Adipocyte (in vitro differentiated cells): ENCODE data around the gene ALDH3A1.

ENCODE experiments used
- DNase-seq: peaks from one replicate; pipeline ENCODE4 v3.0.0-alpha.2; 2015; ENCODE audit warnings: low read depth
- H3K27me3 ChIP-seq: replicated peaks from 2 replicates; pipeline ENCODE4 v1.7.0; 2013; ENCODE audit warnings: mild to moderate bottlenecking, low read length, moderate library complexity; ENCODE audit not compliant: control insufficient read depth, insufficient read depth
- H3K36me3 ChIP-seq: 2 replicates; pipeline ENCODE4 v1.7.0; 2013; ENCODE audit warnings: low read length, mild to moderate bottlenecking, moderate library complexity; ENCODE audit not compliant: control insufficient read depth, insufficient read depth, severe bottlenecking
- H3K4me1 ChIP-seq: 2 replicates; pipeline ENCODE4 v1.7.0; 2013; ENCODE audit warnings: mild to moderate bottlenecking, low read length, moderate library complexity; ENCODE audit not compliant: control insufficient read depth, insufficient read depth
- H3K4me3 ChIP-seq: 2 replicates; pipeline ENCODE4 v1.7.0; 2013; ENCODE audit warnings: mild to moderate bottlenecking, low read length, moderate library complexity
- H3K9ac ChIP-seq: 2 replicates; pipeline ENCODE4 v1.7.0; 2013; ENCODE audit warnings: mild to moderate bottlenecking, low read length, moderate library complexity
- H3K9me3 ChIP-seq: 2 replicates; pipeline ENCODE4 v1.7.0; 2013; ENCODE audit warnings: mild to moderate bottlenecking, low read length, moderate library complexity; ENCODE audit not compliant: control insufficient read depth

The ALDH3A1 gene

DNA sequence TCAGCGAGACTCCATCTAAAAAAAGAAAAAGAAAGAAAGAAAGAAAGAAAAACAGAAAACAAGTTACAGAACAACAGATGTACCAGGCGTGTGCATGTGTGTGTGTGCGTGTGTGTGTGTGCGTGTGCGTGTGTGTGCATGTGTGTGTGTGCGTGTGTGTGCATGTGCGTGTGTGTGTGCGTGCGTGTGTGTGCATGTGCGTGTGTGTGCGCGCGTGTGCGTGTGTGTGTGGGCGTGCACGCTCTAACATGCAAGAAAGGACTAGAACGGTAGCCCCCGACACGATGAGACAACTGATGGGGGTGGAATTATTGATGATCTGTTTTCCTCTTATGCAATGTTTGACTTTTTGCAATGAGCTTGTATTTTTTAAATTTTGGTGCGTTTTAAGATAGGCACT lies 1.6 kb downstream of the ALDH3A1 start:
- H3K9me3 ChIP-seq = no peaks in the 10 kb centered on the region

DNA sequence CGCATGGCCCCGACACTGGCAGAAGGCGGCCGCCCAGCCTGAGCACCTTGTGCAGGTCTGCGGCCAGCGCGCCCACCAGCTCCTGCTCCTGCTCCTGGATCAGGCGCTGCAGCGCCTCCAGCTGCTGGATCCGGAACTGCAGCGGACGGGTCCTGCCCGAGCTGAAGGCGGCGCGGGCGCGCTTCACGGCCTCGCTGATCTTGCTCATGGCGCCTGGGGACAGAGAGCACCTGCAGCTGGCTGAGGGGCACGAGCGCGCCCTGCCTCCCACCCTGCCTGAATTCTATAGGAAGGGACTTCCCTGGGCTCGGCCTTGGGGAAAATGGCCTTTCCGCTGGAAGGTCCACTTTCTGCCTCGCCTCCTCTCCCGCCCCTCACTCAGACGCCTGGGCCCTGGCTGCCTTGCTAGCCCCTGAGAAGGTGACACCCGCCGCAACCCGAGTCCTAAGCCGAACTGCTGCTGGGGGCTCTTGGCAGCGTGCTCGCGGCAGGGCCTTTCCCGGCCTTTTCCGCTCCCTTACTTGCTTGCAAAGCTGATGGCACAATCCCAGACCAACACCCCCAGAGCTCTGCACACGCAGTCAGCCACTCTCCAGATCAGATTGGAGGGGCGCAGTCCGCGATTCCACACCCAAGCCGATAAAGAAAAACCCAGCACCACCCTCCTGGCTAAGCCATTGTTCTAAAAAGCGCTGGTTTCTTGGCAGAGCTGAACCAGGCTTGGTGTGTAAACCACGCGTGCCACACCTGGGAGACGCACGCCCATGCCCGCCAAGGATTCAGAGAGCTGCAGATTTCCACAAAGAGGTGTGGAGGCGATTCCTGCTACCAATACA lies 3.0 kb downstream of the ALDH3A1 start:
- Histone ChIP-seq H3K4me1 (peaks cover 4% of the 10 kb centered on the region), H3K27me3 (peaks cover 33% of the 10 kb centered on the region), H3K4me3 (no peak overlapping the region), H3K9ac (no peak overlapping the region), H3K36me3 (no peaks in the 10 kb centered on the region), H3K9me3 (no peaks in the 10 kb centered on the region)
- DNase-seq = peak; percentile 88

More for the DNA sequence above, 1.6 kb downstream of the ALDH3A1 start:
- Histone ChIP-seq H3K4me3 (no peak overlapping the region), H3K27me3 (peaks cover 33% of the 10 kb centered on the region), H3K4me1 (peaks cover 4% of the 10 kb centered on the region), H3K9ac (no peak overlapping the region), H3K36me3 (no peaks in the 10 kb centered on the region)
- no peak for DNase-seq

DNA sequence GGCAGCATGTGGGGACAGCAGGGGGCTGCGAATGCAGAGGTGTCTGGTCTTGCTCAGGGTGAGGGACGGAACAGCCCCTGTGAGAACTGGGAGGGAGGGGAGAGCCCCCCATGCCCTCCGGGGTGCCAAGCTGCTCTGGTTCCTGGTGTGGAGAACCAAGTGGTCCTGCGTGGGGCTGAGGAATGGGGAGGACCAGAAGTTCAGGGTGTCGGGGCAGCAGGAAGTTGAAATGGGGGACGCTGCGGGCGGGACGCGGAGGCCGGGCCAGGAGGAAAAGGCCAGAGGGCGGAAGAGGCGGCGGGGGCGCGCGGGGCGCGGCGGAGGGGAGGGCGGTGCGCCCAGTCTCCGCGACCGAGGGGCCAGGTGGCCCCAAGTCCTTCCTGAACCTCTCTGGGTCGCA lies 3.6 kb downstream of the ALDH3A1 start:
- DNase-seq = no peak
- Histone ChIP-seq H3K4me3 (no peak overlapping the region), H3K4me1 (peaks cover 4% of the 10 kb centered on the region), H3K9me3 (no peaks in the 10 kb centered on the region), H3K9ac (no peak overlapping the region), H3K36me3 (no peaks in the 10 kb centered on the region), H3K27me3 (peaks cover 29% of the 10 kb centered on the region)

DNA sequence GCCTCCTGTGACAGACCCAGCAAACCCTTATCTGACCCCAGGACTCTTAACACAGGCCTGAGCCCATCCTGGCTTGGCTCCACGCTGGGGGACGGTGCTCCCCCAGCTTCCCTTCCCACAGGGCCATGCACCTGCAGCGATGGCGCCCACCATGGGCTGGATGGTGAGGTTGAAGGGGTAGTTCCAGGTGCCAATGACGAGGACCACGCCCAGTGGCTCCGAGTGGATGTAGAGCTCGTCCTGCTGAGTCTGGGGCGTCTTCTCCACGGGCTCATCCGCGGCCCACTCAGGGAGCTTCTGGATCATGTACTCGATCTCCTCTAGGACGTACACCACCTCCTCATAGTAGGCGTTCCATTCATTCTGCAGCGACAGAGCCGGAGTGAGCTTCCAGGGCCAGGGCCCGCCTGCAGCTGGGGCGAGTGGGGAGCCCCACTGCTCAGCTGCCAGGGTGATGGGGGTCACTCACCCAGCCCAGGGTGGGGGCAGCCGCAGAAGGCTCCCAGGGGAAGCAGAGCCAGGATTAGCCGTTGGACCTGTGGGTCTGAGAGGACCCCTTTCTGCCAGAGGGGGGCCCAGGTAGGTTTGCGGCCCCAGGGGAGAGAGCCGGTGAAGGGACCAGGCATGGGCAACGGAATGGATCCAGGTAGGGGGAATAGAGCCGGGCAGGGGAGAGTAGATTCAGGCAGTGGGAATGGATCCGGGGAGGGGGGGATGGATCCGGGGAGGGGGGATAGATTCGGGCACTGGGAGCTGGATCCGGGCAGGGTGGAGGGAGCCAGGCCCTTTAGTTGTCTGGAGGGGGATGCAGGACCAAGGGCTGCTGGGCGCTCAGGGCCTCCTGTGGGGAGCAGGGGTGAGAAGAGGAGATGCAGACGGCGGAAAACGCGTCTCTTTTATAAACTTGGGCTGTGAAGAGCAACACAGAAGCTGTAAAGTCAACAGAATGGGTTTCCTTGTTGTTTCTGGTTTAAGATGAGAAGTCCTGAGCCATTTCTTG lies 4.7 kb downstream of the ALDH3A1 start:
- DNase-seq = no peak
- no peak overlapping the region for H3K4me3 ChIP-seq

DNA sequence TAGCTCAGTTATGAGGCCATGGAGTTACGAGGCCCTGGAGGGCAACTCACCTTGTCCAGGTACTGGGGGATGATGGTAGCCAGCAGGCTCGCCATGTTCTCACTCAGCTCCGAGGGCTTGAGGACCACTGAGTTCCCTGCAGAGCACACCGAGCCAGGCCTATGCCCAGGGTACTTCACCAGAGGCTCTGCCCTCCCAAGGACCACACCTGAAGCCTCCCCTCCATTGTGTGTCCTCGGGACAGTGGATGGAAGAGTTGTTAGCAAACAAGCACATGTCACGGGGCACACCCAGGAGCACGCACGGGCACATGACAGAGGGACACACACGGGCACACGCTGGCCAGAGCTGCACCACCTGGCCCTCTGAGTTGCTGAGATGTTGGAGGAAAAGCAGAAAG lies 5.6 kb downstream of the ALDH3A1 start:
- Histone ChIP-seq H3K9me3 (no peaks in the 10 kb centered on the region), H3K4me3 (no peak overlapping the region), H3K4me1 (peaks cover 4% of the 10 kb centered on the region), H3K27me3 (peaks cover 18% of the 10 kb centered on the region), H3K36me3 (no peaks in the 10 kb centered on the region), H3K9ac (no peak overlapping the region)
- DNase-seq = no peak

More for the DNA sequence above, 4.7 kb downstream of the ALDH3A1 start:
- Histone ChIP-seq H3K36me3 (no peaks in the 10 kb centered on the region), H3K27me3 (peaks cover 24% of the 10 kb centered on the region), H3K9me3 (no peaks in the 10 kb centered on the region), H3K4me1 (peaks cover 4% of the 10 kb centered on the region), H3K9ac (no peak overlapping the region)

DNA sequence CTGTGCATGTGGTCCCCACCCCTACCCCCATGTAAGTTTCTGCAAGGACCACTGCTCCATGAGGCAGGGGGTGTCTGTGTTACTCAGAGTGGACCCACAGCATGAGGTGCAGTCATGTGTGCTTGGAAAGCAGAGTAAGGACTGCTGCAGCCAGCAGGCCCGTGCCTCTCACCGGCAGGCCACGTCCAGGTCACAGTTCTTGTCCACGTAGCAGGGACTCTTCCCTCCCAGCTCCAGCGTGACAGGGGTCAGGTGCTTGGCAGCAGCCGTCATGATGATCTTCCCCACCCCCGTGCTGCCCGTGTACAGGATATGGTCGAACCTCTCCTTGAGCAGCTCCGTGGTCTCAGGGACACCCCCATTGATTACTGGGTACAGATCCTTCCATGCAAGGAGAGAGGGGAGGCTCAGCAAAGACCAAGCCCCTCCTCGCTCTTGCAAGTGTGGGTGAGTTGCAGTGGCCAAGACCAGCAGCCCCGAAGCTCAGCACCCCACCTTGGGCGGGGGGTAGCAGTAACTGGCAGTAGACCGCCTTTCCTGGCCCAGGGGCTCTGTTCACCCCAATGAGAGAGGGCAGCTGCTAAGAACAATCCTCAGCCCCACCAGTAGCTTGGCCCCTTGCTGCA lies 6.2 kb downstream of the ALDH3A1 start:
- Histone ChIP-seq H3K36me3 (no peaks in the 10 kb centered on the region), H3K27me3 (peaks cover 17% of the 10 kb centered on the region), H3K4me3 (no peak overlapping the region), H3K9ac (no peak overlapping the region), H3K9me3 (no peaks in the 10 kb centered on the region), H3K4me1 (peaks cover 4% of the 10 kb centered on the region)
- DNase-seq = no peak

DNA sequence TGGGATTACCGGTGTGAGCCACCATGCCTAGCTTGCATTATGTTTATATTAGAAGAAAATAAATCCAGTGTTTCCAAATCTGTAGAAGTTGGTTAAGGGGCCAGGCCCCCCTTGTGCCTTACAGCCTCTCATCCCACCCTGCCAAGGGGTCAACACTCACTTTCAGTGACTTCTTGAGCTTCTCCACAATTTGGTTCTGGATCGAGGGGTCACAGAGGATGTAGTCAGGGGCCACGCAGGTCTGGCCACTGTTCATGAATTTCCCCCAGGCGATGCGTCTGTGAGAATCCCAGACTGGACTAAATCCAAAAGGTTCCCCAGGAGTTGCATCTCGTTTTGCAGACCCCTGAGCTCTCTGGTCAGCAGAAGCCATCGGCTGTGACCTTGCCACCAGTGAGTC lies 7.2 kb downstream of the ALDH3A1 start:
- Histone ChIP-seq H3K36me3 (no peaks in the 10 kb centered on the region), H3K4me1 (peaks cover 4% of the 10 kb centered on the region), H3K27me3 (peaks cover 17% of the 10 kb centered on the region), H3K4me3 (no peak overlapping the region), H3K9me3 (no peaks in the 10 kb centered on the region), H3K9ac (no peak overlapping the region)
- no peak for DNase-seq

DNA sequence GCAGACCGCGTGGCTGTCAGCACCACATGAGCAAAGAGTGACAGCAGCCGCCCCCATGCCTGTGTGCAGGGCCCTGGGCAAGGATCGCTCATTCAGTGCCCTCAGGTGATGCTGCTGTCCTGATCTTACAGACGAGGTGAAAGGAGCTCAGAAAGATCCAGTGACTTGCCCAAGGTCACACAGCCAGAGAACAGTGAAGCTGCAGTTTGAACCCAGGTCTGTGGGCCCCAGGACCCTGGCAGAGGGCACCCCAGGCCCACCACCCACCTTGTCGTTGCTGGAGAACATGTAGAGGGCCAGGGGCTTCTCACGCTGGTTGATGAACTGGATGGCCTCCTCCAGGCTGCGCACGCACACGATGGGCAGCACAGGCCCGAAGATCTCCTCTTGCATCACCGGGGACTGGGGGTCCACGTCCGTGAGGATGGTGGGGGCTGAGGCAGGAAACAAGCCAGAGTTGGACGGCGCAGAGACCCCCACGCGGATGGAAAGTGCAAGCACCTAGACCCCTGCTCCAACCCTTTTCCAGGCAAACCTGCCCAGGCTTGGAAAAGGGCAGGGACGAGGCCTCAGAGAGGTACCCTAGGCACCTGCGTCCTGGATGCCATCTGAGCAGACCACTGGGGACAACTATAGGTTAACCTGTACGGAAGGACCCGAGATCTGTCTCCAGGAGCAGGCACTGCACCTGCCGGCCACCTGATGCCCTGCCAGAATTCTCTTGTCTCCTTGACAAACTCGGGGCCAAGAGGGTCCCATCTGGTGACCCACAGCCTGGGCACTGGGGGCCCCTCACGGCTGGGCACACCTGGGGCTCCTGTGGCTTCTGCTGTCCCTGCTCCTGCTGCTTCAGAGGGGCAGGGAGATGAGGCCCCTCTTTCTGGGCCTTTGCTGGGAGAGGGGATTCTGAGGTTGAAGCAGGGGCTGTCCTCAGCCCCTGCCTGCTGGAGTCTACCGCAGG lies 8.6 kb downstream of the ALDH3A1 start:
- Histone ChIP-seq H3K36me3 (no peaks in the 10 kb centered on the region), H3K9me3 (no peaks in the 10 kb centered on the region), H3K4me3 (no peak overlapping the region), H3K4me1 (no peaks in the 10 kb centered on the region), H3K27me3 (peaks cover 10% of the 10 kb centered on the region), H3K9ac (no peak overlapping the region)
- no peak for DNase-seq

DNA sequence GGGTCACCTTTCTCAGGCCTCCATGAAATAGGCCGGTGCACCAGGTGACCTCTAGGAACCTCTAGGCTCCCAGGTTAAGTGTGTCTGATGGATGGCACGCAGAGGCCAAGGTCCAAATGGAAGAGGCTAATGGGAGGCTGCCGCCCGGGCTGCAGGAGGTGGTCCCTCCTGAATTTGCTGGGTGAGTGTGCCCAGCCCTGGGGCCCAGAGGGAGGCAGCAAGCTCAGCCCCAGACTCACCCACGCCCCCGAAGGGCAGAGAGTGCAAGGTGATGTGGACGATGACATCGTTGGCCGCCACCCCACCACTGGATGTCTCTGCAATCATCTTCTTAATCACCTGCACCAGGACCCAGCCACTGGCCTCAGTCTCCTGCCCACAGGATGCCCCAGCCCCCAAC lies 9.3 kb downstream of the ALDH3A1 start:
- H3K9ac ChIP-seq = no peak overlapping the region
- no peak overlapping the region for H3K4me3 ChIP-seq
- H3K9me3 ChIP-seq = no peaks in the 10 kb centered on the region
- no peaks in the 10 kb centered on the region for H3K4me1 ChIP-seq
- no peak for DNase-seq
- H3K36me3 ChIP-seq = no peaks in the 10 kb centered on the region
- peaks cover 10% of the 10 kb centered on the region for H3K27me3 ChIP-seq

DNA sequence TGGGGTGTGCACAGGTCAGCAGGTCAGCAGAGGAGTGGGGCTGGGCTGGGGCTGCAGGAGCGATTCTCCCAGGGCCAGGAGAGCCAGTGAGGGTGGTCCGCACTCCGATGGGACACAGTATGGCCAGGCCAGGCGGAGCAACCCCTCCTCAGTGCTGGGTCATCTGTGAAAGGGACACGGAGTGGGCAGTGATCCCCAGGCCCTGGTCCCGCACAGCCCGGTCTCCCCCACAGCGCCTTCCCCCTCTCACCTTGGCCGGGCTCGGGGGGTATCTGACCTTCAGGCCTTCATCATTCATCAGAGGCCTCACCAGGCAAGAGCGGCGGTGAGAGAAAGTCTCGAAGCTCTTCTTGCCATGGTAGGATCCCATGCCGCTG lies 10.0 kb downstream of the ALDH3A1 start:
- Histone ChIP-seq H3K36me3 (no peaks in the 10 kb centered on the region), H3K9me3 (no peaks in the 10 kb centered on the region), H3K4me3 (no peak overlapping the region), H3K27me3 (peaks cover 6% of the 10 kb centered on the region), H3K4me1 (no peaks in the 10 kb centered on the region), H3K9ac (no peak overlapping the region)
- DNase-seq = no peak
